ENCODE results near the gene TMEM235. TPM values are rescaled to one million over a fixed set of nuclear protein-coding genes. Genes with fewer than 3 reads are reported as not detected.

Gene TMEM235
- total and polyA plus RNA-seq, 9 of the 15 experiments (the other 6 are each of a cell fraction or from before 2014, with no cell fraction given), result not detected

DNA sequence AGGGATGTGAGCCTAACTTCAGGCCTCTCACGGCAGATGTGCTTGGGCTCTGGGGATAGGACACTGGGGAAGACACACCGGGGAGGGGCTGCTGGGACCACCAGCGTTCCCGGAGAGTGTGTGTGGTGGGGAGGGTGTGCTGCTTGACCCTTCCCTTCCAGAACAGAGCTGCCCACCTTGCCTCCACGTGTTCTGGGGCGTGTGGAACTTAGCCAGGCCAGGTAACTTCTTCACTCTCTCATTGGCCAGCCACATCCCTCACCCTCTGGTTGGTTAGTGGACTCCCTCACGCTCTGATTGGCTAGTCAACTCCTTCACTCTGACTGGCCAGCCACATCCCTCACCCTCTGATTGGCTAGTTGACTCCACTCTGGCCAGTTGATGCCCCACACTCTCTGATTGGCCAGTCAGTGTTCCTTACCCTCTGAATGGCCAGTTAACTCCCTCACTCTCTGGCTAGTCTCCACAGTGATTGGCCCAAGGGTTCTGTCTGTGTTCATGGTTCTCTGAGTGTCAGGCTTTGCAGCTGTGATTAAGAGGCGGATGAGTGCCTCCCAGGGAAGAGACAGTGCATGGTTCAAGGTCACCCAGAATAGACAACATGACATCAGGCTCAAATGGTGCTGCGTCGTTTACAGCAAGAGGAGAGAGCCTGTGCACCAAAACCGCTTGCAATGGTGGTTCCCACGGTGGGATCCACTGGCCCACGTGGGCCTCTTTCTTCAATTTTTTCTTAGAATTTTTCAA lies 10.0 kb downstream of the TMEM235 start (continued):
- TF ChIP-seq HIVEP1 (CRISPR knock-in tag; IDR thresholded peaks at IDR 0.05) (0 out of 2 replicates have a peak, but pooled peaks have one; percentile 41), HNRNPL (IDR thresholded peaks at IDR 0.05; ENCODE audit: low read depth, low read length) (no peak), NR2F6 (CRISPR knock-in tag; IDR thresholded peaks at IDR 0.05) (no peak), ELF4 (CRISPR knock-in tag; IDR thresholded peaks at IDR 0.05) (0 out of 2 replicates have a peak, but pooled peaks have one; percentile 38)
- TF ChIP-seq, protein P1, sequence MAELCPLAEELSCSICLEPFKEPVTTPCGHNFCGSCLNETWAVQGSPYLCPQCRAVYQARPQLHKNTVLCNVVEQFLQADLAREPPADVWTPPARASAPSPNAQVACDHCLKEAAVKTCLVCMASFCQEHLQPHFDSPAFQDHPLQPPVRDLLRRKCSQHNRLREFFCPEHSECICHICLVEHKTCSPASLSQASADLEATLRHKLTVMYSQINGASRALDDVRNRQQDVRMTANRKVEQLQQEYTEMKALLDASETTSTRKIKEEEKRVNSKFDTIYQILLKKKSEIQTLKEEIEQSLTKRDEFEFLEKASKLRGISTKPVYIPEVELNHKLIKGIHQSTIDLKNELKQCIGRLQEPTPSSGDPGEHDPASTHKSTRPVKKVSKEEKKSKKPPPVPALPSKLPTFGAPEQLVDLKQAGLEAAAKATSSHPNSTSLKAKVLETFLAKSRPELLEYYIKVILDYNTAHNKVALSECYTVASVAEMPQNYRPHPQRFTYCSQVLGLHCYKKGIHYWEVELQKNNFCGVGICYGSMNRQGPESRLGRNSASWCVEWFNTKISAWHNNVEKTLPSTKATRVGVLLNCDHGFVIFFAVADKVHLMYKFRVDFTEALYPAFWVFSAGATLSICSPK (IDR thresholded peaks at IDR 0.05; ENCODE audit: borderline replicate concordance), result no peak
- TF ChIP-seq, protein P2, sequence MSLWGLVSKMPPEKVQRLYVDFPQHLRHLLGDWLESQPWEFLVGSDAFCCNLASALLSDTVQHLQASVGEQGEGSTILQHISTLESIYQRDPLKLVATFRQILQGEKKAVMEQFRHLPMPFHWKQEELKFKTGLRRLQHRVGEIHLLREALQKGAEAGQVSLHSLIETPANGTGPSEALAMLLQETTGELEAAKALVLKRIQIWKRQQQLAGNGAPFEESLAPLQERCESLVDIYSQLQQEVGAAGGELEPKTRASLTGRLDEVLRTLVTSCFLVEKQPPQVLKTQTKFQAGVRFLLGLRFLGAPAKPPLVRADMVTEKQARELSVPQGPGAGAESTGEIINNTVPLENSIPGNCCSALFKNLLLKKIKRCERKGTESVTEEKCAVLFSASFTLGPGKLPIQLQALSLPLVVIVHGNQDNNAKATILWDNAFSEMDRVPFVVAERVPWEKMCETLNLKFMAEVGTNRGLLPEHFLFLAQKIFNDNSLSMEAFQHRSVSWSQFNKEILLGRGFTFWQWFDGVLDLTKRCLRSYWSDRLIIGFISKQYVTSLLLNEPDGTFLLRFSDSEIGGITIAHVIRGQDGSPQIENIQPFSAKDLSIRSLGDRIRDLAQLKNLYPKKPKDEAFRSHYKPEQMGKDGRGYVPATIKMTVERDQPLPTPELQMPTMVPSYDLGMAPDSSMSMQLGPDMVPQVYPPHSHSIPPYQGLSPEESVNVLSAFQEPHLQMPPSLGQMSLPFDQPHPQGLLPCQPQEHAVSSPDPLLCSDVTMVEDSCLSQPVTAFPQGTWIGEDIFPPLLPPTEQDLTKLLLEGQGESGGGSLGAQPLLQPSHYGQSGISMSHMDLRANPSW (CRISPR knock-in tag; IDR thresholded peaks at IDR 0.05), result no peak
- TF ChIP-seq, protein P3, sequence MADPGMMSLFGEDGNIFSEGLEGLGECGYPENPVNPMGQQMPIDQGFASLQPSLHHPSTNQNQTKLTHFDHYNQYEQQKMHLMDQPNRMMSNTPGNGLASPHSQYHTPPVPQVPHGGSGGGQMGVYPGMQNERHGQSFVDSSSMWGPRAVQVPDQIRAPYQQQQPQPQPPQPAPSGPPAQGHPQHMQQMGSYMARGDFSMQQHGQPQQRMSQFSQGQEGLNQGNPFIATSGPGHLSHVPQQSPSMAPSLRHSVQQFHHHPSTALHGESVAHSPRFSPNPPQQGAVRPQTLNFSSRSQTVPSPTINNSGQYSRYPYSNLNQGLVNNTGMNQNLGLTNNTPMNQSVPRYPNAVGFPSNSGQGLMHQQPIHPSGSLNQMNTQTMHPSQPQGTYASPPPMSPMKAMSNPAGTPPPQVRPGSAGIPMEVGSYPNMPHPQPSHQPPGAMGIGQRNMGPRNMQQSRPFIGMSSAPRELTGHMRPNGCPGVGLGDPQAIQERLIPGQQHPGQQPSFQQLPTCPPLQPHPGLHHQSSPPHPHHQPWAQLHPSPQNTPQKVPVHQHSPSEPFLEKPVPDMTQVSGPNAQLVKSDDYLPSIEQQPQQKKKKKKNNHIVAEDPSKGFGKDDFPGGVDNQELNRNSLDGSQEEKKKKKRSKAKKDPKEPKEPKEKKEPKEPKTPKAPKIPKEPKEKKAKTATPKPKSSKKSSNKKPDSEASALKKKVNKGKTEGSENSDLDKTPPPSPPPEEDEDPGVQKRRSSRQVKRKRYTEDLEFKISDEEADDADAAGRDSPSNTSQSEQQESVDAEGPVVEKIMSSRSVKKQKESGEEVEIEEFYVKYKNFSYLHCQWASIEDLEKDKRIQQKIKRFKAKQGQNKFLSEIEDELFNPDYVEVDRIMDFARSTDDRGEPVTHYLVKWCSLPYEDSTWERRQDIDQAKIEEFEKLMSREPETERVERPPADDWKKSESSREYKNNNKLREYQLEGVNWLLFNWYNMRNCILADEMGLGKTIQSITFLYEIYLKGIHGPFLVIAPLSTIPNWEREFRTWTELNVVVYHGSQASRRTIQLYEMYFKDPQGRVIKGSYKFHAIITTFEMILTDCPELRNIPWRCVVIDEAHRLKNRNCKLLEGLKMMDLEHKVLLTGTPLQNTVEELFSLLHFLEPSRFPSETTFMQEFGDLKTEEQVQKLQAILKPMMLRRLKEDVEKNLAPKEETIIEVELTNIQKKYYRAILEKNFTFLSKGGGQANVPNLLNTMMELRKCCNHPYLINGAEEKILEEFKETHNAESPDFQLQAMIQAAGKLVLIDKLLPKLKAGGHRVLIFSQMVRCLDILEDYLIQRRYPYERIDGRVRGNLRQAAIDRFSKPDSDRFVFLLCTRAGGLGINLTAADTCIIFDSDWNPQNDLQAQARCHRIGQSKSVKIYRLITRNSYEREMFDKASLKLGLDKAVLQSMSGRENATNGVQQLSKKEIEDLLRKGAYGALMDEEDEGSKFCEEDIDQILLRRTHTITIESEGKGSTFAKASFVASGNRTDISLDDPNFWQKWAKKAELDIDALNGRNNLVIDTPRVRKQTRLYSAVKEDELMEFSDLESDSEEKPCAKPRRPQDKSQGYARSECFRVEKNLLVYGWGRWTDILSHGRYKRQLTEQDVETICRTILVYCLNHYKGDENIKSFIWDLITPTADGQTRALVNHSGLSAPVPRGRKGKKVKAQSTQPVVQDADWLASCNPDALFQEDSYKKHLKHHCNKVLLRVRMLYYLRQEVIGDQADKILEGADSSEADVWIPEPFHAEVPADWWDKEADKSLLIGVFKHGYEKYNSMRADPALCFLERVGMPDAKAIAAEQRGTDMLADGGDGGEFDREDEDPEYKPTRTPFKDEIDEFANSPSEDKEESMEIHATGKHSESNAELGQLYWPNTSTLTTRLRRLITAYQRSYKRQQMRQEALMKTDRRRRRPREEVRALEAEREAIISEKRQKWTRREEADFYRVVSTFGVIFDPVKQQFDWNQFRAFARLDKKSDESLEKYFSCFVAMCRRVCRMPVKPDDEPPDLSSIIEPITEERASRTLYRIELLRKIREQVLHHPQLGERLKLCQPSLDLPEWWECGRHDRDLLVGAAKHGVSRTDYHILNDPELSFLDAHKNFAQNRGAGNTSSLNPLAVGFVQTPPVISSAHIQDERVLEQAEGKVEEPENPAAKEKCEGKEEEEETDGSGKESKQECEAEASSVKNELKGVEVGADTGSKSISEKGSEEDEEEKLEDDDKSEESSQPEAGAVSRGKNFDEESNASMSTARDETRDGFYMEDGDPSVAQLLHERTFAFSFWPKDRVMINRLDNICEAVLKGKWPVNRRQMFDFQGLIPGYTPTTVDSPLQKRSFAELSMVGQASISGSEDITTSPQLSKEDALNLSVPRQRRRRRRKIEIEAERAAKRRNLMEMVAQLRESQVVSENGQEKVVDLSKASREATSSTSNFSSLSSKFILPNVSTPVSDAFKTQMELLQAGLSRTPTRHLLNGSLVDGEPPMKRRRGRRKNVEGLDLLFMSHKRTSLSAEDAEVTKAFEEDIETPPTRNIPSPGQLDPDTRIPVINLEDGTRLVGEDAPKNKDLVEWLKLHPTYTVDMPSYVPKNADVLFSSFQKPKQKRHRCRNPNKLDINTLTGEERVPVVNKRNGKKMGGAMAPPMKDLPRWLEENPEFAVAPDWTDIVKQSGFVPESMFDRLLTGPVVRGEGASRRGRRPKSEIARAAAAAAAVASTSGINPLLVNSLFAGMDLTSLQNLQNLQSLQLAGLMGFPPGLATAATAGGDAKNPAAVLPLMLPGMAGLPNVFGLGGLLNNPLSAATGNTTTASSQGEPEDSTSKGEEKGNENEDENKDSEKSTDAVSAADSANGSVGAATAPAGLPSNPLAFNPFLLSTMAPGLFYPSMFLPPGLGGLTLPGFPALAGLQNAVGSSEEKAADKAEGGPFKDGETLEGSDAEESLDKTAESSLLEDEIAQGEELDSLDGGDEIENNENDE (IDR thresholded peaks at IDR 0.05; ENCODE audit: low read depth, low read length), result no peak
- TF ChIP-seq, protein P4, sequence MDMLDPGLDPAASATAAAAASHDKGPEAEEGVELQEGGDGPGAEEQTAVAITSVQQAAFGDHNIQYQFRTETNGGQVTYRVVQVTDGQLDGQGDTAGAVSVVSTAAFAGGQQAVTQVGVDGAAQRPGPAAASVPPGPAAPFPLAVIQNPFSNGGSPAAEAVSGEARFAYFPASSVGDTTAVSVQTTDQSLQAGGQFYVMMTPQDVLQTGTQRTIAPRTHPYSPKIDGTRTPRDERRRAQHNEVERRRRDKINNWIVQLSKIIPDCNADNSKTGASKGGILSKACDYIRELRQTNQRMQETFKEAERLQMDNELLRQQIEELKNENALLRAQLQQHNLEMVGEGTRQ (CRISPR knock-in tag; IDR thresholded peaks at IDR 0.05), result no peak
